Right lobe of liver (tissue), 6 donors: Measurements from ENCODE around the gene SPON1. TPM values are rescaled to one million over a fixed set of nuclear protein-coding genes. Genes with fewer than 3 reads are reported as not detected.

Source experiments
- ATAC-seq, 4 donors: fragments of 200-7000 bp; cut with Tn5 transposase; one replicate each; pipeline ENCODE4 v1.9.1; 2020; ENCODE audit warnings: mild to moderate bottlenecking in 4 of 4, moderate library complexity in 4 of 4
- DNase-seq, 3 donors: peaks; one replicate each; pipeline ENCODE4 v3.0.0-alpha.2; 2020
- H3K27ac ChIP-seq, 3 donors: fragments of 200-600 bp; one replicate each; pipeline ENCODE4 v1.8.0; 2022
- H3K27me3 ChIP-seq, 2 donors: fragments of 200-600 bp; one replicate each; pipeline ENCODE4 v1.8.0; 2022
- H3K36me3 ChIP-seq, 4 donors: fragments of 200-600 bp; sonication (generic) in 1 of 4; one replicate each; pipeline versions ENCODE4 v1.5.1 to v1.8.0; 2017 to 2022; ENCODE audit warnings: control low read depth in 1 of 4
- H3K4me1 ChIP-seq, 4 donors: fragments of 200-600 bp; sonication (generic) in 1 of 4; one replicate each; pipeline versions ENCODE4 v1.5.1 to v1.8.0; 2017 to 2022; ENCODE audit warnings: control low read depth in 1 of 4
- H3K4me3 ChIP-seq, 3 donors: fragments of 200-600 bp; one replicate each; pipeline ENCODE4 v1.8.0; 2022
- H3K9me3 ChIP-seq, 4 donors: fragments of 200-600 bp; sonication (generic) in 1 of 4; one replicate each; pipeline versions ENCODE4 v1.5.1 to v1.8.0; 2017 to 2022; ENCODE audit warnings: control low read depth in 1 of 4
- CTCF ChIP-seq, 4 donors: fragments of 200-600 bp in 3 of 4; fragments of 450-650 bp in 1 of 4; IDR thresholded peaks; one replicate each; pipeline versions ENCODE4 v1.5.1 to v1.8.0; 2016 to 2022; ENCODE audit warnings: antibody characterized with exemption in 4 of 4, mild to moderate bottlenecking in 2 of 4
- POLR2A ChIP-seq: fragments of 450-650 bp; IDR thresholded peaks from one replicate; pipeline ENCODE4 v1.6.1; 2017; ENCODE audit warnings: antibody characterized with exemption, mild to moderate bottlenecking
- WGBS: methylation state at CpG from one replicate; pipeline ENCODE4 v1.1.6; 2018; ENCODE audit warnings: low coverage, low lambda C conversion rate; ENCODE audit not compliant: insufficient coverage; ENCODE audit errors: missing lambda C conversion rate; 5-methylcytosine and 5-hydroxymethylcytosine counted together
- intact Hi-C, 2 donors: fragments of 100-400 bp; cut with DNase I; formaldehyde crosslinking; loops; one replicate each; pipeline versions ENCODE4 v1.11.2 to v1.14.1; 2022
- total RNA-seq, 6 experiments: library from RNA; depleted of rRNA in 2 of 6; stranded (reverse); fragments of >200 nt in 2 of 6; fragmentation: NEBNext Ultra II Directional in 3 of 6; extraction: Animal tissue kit (Norgen Biotek cat#: 25700) in 3 of 6; gene quantifications; one replicate each; pipeline versions ENCODE4 v1.1.0 to v1.2.4, GENCODE V29; 2016 to 2023
- donor health status: DM: no; HTN: yes; CAD: no.
- donor health status: DM: no; HTN: no; CAD: no.
- donor health status: DM: no; HTN: no; CAD: no.
- donor health status: DM: no; HTN: yes; CAD: no.
- donor health status: DM: no; HTN: yes; CAD: no.

Gene SPON1
- total RNA-seq, 6 experiments from 2014 or later, result 0.51 to 2.4 (median 1.6) TPM

DNA sequence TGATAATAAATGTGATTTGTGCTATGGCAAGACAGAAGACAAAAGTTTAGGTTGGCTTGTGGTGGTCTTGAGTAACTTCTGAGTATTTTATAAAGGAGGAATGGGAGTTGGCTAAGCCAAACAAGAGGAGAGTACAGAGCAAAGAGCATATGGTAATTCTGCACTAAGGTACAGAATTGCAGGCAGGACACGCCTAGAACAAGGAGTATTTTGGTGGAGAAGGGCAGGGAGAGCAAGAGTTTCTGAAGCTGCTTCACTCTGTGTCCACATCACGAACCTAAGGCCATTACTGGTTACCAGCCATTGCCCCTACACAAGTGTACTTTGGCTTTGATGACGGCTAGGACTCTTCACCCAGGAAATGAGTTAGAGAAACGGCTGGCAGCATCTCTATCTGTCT lies 170.9 kb downstream of the SPON1 start:
- Histone ChIP-seq H3K27ac (no peak overlapping the region), H3K9me3 (no peaks in the 10 kb centered on the region), H3K36me3 (no peaks in the 10 kb centered on the region), H3K4me1 (no peaks in the 10 kb centered on the region), H3K4me3 (no peak overlapping the region), H3K27me3 (no peaks in the 10 kb centered on the region)
- no peak for TF ChIP-seq POLR2A
- TF ChIP-seq CTCF (IDR thresholded peaks at IDR 0.05), result no peak
- ATAC-seq (no peak), DNase-seq (no peak)
- intact Hi-C loops, result loop anchor here in 1 of 2 donors (10.0 kb wide), 1 partner anchor 159 kb away; no protein-coding TSS in a partner anchor
- WGBS, result 66% methylated on average over 2 of the region's 4 CpGs

DNA sequence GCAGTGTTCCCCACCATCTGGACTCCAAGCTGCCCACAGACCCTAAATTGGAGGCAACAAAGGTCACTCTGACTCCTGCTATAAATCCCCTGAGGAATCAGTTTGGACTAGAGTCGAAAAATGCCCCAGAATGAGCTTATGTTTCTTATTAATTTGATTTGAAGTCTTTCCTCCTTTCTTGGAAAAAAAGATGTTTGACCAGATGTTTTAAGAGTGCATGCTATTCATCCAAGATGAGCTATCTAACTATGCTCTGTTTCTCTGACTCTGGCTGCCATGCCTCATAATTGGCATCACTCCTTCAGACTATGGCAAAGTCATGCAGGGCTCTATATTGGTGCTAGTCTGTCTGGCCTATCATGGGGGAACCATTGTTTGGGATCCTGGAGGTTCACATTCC lies 174.0 kb downstream of the SPON1 start:
- Histone ChIP-seq H3K27ac (no peak overlapping the region), H3K9me3 (no peaks in the 10 kb centered on the region), H3K27me3 (no peaks in the 10 kb centered on the region), H3K36me3 (no peaks in the 10 kb centered on the region), H3K4me3 (no peak overlapping the region), H3K4me1 (no peaks in the 10 kb centered on the region)
- ATAC-seq (no peak), DNase-seq (no peak)
- no peak for TF ChIP-seq CTCF (IDR thresholded peaks at IDR 0.05)
- TF ChIP-seq POLR2A, result no peak
- intact Hi-C loops, result loop anchor here in 1 of 2 donors (10.0 kb wide), 1 partner anchor 162 kb away; no protein-coding TSS in a partner anchor
- 50% methylated on average over 1 of the region's 1 CpG for WGBS

DNA sequence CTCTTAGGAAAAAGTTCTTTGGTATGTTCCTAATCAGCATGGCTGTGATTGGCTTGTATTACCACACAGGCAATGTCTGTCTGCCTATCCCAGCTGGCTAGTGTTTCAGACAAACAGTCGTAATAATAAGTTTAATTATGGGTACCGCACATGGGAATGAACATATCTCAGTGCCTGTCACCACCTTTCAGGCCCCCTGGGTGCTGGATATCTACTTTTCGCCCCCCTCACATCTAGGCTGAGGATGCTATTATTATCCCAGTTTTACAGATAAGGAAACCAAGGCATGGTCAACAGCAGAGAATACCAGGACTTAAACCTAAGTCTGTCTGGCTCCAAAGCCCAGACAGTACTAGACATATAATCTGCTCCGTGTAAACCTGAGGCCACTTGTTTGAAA lies 174.8 kb downstream of the SPON1 start:
- TF ChIP-seq POLR2A (no peak), CTCF (IDR thresholded peaks at IDR 0.05) (no peak)
- Histone ChIP-seq H3K4me3 (no peak overlapping the region), H3K9me3 (no peaks in the 10 kb centered on the region), H3K27ac (no peak overlapping the region), H3K4me1 (no peaks in the 10 kb centered on the region), H3K27me3 (no peaks in the 10 kb centered on the region), H3K36me3 (no peaks in the 10 kb centered on the region)
- intact Hi-C loops, result loop anchor here in 1 of 2 donors (10.0 kb wide), 1 partner anchor 162 kb away; no protein-coding TSS in a partner anchor
- DNase-seq (no peak), ATAC-seq (no peak)
- WGBS, result 75% methylated on average over 3 of the region's 4 CpGs

- H3K4me1 ChIP-seq, result no peaks in the 10 kb centered on the region
- no peaks in the 10 kb centered on the region for H3K9me3 ChIP-seq
- WGBS, result 70% methylated on average over 2 of the region's 3 CpGs
- H3K4me3 ChIP-seq, result no peak overlapping the region
- TF ChIP-seq CTCF (IDR thresholded peaks at IDR 0.05), result no peak
- no peak for TF ChIP-seq POLR2A
- intact Hi-C loops, result no loop called here
- H3K27me3 ChIP-seq, result no peaks in the 10 kb centered on the region
- DNase-seq, result no peak
- no peak for ATAC-seq
- H3K27ac ChIP-seq, result no peak overlapping the region
- H3K36me3 ChIP-seq, result no peaks in the 10 kb centered on the region
These were observed 178.5 kb downstream of the SPON1 start for GRCh38 chr11:14140991-14141390.

- Histone ChIP-seq H3K36me3 (no peaks in the 10 kb centered on the region), H3K4me1 (no peaks in the 10 kb centered on the region), H3K4me3 (no peak overlapping the region), H3K27ac (no peak overlapping the region), H3K27me3 (no peaks in the 10 kb centered on the region), H3K9me3 (no peaks in the 10 kb centered on the region)
- DNase-seq (no peak), ATAC-seq (no peak)
- 50% methylated on average over 1 of the region's 1 CpG for WGBS
- intact Hi-C loops, result no loop called here
- TF ChIP-seq POLR2A (no peak), CTCF (IDR thresholded peaks at IDR 0.05) (no peak)
These were observed 179.2 kb downstream of the SPON1 start for GRCh38 chr11:14141676-14142075.
